Stimulated activated CD8-positive, alpha-beta memory T cell treated with anti-CD3 and anti-CD28 coated beads, Interleukin-4, amount 100 ng/mL, for 24 hours (primary cell): ENCODE measurements around the gene PLIN1.

ENCODE experiments used
- DNase-seq: peaks from one replicate; pipeline ENCODE4 v3.0.0-alpha.2; 2020; ENCODE audit warnings: low read depth

The PLIN1 gene

DNA sequence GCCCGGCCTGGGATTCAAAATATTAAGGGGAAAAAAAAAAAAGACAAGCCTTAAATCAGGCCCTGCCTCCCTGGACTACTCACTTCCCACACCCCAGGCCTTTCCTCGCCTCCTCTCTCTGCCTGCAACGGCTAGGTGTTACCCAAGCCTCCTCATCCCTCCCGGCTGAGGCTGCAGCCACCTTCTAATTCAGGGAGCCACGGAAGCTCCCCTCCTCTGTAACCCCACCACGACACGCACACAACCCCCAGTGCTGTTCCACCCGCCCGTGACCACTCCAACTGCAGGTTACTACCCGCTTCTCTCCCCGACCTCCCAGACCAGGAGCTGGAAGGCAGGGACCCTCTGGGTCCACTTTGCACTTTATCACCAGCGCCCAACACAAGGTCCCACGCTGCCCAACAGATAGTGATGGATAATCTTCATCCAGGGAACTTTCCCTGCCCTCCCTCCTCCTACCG is 24.8 kb downstream of the PLIN1 start:
- no peak for DNase-seq

GRCh38 chr15:89653578-89653977 is 25.6 kb downstream of the PLIN1 start:
- no peak for DNase-seq

DNA sequence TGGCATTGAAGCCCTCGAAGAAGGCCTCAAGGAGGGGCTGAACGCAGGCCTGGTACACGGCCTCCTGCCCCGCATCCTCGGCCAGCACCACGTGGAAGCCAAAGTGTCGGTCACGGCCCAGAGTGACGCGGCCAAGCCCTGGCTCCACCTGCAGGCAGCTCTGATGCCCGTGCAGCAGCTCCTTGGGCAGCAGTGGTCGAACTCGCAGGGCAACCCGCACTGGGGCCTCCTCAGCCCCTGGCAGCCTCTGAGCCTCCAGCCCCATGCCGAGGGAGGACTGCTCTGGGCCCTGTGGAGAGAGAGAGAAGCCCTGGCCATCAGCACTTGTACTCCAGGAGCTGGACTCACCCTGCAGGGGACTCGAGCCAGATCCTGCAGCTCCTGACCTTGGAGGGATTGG is 26.5 kb downstream of the PLIN1 start:
- DNase-seq: no peak

DNA sequence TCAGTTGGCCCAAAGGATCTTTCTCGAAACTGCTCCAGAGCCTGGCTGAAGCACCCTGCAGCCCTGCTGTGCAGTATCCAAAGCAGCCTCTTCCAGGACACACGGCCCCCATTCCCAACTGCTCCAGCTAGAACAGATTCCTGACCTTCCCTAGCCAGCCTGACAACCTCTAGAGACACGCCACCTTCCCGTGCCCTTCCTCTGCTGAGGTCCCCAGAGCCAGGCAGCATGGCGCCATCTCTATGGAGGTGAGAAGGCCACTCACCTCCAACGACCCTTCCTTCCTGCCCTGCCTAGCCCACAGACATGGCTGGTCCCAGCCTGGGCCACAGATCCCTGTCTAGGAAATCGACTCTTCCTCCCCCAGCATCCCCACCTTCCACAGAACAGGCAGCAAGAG is 27.0 kb downstream of the PLIN1 start:
- DNase-seq: no peak

GRCh38 chr15:89649716-89650115 is 29.5 kb downstream of the PLIN1 start:
- DNase-seq: no peak

- no peak for DNase-seq
Measured at GRCh38 chr15:89649013-89649625, 30.0 kb downstream of the PLIN1 start.

- DNase-seq: no peak
Measured at GRCh38 chr15:89648106-89649012, 30.8 kb downstream of the PLIN1 start.

DNA sequence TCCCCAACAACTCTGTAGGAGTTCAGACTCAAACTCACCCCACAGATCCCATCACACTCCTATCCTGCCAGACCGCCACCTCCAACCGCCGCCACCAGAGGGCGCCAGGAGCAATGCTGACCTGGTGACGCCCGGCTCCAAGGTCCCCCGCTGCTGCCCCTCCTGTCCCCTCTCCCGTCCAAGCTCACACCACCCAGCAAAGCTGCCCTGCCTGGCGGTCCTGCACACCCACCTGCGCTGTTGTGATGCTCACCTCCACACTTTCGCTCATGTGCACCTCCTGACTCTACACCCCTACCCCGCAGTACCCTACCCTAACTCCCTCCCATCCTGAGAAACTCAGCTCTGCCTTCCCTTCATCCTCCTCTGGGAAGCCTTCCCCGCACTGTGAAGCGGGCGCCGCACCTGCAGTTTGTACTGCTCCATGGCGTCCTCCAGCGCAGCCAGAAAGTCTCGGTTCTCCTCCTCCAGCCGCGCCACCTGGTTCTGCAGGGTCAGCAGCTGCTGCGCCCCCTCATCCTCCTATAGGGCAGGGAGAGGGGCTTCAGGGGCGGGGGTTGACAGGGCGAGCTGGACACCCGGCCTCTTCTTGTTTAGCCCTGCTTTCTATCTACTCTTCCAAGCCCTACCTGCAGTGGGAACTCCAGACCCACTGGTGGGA is 31.8 kb downstream of the PLIN1 start:
- peak; percentile 58 for DNase-seq

DNA sequence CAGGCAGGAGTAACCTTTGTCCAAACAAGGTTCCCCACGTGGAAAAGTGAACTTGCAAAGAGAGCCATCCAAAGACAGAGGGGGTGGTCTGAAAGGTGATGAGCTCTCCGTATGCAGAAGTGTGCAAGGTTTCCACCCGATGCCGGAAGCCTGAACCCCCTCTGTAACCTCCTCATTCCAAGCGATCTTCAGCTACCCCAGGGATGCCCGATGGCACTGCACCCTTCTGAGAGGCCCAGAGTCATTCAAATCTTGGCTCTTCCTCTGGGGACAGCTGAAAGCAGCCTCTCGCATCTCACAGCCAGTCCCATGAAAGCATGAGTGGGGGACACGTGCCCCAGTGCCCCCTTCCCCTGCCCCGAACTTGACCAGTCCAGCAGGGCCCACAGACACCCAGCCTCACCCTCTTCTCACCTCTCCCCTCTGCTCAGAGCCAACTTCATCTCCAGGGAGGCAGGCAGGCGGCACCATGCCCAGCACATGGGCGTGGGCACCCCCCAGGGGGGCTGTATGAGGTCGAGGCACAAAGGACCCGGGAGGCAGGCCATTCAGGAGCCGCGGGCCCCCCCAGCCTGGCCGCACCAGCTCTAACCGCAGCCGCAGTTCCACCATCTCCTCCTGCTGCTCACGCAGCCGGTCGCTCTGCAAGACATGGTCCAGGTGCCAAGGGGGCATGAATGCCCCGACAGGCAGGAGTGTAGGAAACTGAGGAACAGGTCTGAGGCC is 32.6 kb downstream of the PLIN1 start:
- DNase-seq: no peak

GRCh38 chr15:89645680-89646079 is 33.5 kb downstream of the PLIN1 start:
- no peak for DNase-seq

DNA sequence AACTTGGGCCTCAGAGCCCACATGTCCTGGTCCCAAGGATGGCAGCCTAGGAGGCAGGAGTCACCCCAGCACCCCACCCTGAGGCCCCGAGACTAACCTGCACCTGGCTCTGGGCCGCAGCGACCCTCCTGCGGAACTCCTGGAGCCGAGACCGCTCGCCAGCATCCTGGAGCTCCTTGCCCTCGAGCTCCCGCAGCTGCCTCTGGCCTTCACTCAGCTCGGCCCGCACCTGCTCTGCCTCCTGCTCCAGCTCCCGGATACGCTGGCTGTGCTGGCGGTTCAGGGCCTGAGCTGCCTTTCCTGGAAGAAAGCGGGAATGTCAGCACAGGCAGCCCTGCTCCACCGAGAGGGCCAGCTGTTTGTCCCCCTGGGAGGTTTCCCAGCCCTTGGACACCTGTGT is 37.1 kb downstream of the PLIN1 start:
- no peak for DNase-seq

GRCh38 chr15:89641053-89641452 is 38.1 kb downstream of the PLIN1 start:
- no peak for DNase-seq

DNA sequence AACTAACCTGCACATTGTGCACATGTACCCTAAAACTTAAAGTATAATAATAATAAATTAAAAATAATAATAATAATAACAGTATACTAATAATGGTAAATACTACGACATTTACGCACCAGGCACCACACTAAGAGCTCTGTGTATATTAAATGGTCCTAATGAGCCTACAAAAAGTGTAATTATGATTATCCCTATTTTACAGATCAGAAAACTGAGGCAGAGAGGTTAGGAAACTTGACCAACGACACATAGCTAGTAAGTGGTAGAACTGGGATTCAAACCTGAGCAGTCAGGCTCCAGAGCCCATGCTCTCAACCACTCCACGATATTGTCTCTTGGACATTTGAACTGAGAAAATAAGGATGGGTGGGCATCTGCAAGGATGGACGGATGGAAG is 38.9 kb downstream of the PLIN1 start:
- no peak for DNase-seq

GRCh38 chr15:89633585-89633984 is 45.6 kb downstream of the PLIN1 start:
- no peak for DNase-seq

DNA sequence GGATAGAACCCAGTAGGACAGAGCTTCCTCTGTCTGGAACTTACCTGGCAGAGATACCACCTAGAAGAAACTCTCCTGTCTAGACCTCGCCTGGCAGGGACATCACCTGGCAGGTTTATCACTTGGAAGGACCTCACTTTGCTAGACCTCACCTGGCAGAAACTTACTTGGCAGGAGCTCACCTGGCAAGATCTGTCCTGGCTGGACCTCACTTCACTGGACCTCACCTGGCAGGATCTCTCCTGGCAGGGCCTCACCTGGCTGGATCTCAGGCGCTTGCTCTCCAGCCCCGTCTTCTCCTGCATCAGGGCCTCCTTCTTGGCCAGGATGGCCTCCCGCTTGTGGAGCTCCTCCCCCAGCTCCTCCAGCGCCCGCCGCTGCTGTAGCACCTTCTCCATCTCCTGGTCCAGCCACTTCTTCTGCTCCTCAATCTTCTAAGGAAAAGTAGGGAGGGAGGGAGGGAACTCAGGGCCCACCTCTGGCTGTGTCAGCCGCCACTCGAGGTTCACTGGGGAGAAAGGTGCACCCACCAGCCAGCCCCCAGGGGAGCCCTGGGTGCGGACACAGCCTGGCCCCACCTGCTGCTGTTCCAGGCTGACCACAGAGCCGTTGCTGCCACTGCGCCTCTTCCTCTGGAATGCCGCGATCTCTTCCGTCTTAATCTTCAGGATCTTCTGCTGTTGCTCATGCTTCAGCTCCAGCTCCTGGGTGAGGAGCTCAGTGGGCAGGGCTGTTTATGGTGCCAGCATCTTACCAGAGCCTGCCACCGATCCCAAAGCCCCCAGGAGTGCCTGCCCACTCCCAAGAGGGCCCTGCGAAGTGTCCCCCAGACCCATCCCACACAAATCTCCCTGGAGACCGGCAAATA is 46.4 kb downstream of the PLIN1 start:
- DNase-seq: no peak

DNA sequence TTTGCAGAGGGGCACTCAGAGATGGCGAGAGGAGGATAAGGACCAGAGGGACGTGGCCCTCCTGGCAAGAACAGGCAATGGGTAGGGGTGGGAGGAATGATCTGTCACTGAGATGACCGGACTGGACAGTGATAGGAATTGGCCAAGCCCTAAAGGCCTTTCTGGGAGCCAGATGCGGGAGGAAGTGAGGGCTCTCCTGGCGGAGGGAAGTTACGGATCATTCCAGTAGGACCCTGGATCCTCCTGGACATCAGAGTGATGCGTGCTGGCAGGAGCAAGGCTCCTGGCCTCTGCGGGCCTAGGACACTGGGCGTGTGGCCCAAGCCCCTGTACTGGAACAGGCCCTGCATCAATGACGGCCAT is 47.3 kb downstream of the PLIN1 start:
- DNase-seq: no peak

- DNase-seq: no peak
Measured at GRCh38 chr15:89630974-89631901, 47.9 kb downstream of the PLIN1 start.

- no peak for DNase-seq
Measured at GRCh38 chr15:89630260-89630659, 48.9 kb downstream of the PLIN1 start.

DNA sequence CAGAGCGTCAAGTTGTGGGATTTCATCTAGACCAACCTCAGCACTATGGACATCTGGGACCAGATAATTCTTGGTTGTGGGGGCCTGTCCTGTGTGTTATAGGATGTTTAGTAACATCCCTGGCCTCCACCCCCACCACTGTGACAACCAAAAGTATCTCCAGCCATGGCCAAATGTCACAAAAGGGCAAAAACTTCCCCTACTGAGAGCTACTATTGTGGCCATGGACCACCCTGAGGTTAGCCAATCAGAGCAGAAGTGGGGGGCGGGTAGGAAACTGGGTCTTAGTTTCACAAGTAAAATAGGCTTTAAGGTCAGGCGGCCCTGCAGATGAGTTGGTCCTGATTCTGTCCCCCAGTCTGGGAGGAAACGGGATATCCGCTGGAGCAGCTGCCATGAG is 49.3 kb downstream of the PLIN1 start:
- DNase-seq: no peak
